Ishikawa (cell line): ENCODE results near the gene OR2L8.

Experiments
- CEBPB ChIP-seq: IDR thresholded peaks from 2 replicates; pipeline ENCODE4 v1.6.1; 2012
- CREB1 ChIP-seq: IDR thresholded peaks from 2 replicates; pipeline ENCODE4 v1.6.1; 2012; ENCODE audit warnings: low read depth
- EGR1 ChIP-seq: IDR thresholded peaks from 2 replicates; pipeline ENCODE4 v1.6.1; 2012
- EP300 ChIP-seq: IDR thresholded peaks from 2 replicates; pipeline ENCODE4 v1.6.1; 2012; ENCODE audit warnings: borderline replicate concordance
- FOXM1 ChIP-seq: IDR thresholded peaks from 2 replicates; pipeline ENCODE4 v1.6.1; 2012; ENCODE audit warnings: low read depth, borderline replicate concordance
- NFIC ChIP-seq: IDR thresholded peaks from 2 replicates; pipeline ENCODE4 v1.6.1; 2012
- RAD21 ChIP-seq: IDR thresholded peaks from 2 replicates; pipeline ENCODE4 v1.6.1; 2012; ENCODE audit warnings: low read depth
- TAF1 ChIP-seq: IDR thresholded peaks from 2 replicates; pipeline ENCODE4 v1.6.1; 2012; ENCODE audit warnings: low read depth, mild to moderate bottlenecking
- TCF12 ChIP-seq: IDR thresholded peaks from 2 replicates; pipeline ENCODE4 v1.6.1; 2012; ENCODE audit warnings: low read depth
- TEAD4 ChIP-seq: IDR thresholded peaks from 2 replicates; pipeline ENCODE4 v1.6.1; 2012
- YY1 ChIP-seq: IDR thresholded peaks from 2 replicates; pipeline ENCODE4 v1.6.1; 2012; ENCODE audit warnings: low read depth
- ZBTB7A ChIP-seq: IDR thresholded peaks from 2 replicates; pipeline ENCODE4 v1.6.1; 2012; ENCODE audit warnings: low read depth
- TF ChIP-seq, protein P1 (sequence below): IDR thresholded peaks from 2 replicates; pipeline ENCODE4 v1.6.1; 2012
- TF ChIP-seq, protein P2 (sequence below): IDR thresholded peaks from 2 replicates; pipeline ENCODE4 v1.6.1; 2012
- TF ChIP-seq, protein P3 (sequence below): IDR thresholded peaks from 2 replicates; pipeline ENCODE4 v1.6.1; 2012; ENCODE audit warnings: low read depth, mild to moderate bottlenecking

OR2L8 gene

DNA sequence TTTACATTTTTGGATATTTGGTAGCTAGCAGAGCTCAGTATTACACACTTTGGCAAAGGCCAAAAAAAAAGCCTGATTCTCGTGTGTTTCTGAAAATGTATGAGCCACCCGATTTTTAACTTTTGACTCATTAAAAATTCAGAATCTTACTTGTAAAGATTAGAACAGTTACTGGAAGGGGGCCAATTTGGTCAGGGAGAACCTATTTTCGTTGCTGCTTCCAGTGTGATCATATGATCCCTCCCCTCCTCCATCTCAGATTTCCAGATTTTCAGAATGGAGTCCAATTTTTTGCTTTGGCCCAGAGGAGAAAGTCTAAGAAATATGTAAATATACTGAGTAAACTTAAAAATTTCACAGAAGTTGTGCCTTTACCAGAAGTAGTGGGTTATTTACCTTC lies 13.1 kb downstream of the OR2L8 start:
- TF ChIP-seq FOXM1 (no peak), CREB1 (no peak), ZBTB7A (no peak), NFIC (no peak), CEBPB (no peak), RAD21 (no peak), TEAD4 (no peak), EGR1 (no peak), TCF12 (no peak)
- TF ChIP-seq, protein P1, sequence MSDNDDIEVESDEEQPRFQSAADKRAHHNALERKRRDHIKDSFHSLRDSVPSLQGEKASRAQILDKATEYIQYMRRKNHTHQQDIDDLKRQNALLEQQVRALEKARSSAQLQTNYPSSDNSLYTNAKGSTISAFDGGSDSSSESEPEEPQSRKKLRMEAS: no peak
- TF ChIP-seq, protein P2, sequence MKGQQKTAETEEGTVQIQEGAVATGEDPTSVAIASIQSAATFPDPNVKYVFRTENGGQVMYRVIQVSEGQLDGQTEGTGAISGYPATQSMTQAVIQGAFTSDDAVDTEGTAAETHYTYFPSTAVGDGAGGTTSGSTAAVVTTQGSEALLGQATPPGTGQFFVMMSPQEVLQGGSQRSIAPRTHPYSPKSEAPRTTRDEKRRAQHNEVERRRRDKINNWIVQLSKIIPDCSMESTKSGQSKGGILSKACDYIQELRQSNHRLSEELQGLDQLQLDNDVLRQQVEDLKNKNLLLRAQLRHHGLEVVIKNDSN: no peak
- TF ChIP-seq, protein P3, sequence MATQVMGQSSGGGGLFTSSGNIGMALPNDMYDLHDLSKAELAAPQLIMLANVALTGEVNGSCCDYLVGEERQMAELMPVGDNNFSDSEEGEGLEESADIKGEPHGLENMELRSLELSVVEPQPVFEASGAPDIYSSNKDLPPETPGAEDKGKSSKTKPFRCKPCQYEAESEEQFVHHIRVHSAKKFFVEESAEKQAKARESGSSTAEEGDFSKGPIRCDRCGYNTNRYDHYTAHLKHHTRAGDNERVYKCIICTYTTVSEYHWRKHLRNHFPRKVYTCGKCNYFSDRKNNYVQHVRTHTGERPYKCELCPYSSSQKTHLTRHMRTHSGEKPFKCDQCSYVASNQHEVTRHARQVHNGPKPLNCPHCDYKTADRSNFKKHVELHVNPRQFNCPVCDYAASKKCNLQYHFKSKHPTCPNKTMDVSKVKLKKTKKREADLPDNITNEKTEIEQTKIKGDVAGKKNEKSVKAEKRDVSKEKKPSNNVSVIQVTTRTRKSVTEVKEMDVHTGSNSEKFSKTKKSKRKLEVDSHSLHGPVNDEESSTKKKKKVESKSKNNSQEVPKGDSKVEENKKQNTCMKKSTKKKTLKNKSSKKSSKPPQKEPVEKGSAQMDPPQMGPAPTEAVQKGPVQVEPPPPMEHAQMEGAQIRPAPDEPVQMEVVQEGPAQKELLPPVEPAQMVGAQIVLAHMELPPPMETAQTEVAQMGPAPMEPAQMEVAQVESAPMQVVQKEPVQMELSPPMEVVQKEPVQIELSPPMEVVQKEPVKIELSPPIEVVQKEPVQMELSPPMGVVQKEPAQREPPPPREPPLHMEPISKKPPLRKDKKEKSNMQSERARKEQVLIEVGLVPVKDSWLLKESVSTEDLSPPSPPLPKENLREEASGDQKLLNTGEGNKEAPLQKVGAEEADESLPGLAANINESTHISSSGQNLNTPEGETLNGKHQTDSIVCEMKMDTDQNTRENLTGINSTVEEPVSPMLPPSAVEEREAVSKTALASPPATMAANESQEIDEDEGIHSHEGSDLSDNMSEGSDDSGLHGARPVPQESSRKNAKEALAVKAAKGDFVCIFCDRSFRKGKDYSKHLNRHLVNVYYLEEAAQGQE: no peak

DNA sequence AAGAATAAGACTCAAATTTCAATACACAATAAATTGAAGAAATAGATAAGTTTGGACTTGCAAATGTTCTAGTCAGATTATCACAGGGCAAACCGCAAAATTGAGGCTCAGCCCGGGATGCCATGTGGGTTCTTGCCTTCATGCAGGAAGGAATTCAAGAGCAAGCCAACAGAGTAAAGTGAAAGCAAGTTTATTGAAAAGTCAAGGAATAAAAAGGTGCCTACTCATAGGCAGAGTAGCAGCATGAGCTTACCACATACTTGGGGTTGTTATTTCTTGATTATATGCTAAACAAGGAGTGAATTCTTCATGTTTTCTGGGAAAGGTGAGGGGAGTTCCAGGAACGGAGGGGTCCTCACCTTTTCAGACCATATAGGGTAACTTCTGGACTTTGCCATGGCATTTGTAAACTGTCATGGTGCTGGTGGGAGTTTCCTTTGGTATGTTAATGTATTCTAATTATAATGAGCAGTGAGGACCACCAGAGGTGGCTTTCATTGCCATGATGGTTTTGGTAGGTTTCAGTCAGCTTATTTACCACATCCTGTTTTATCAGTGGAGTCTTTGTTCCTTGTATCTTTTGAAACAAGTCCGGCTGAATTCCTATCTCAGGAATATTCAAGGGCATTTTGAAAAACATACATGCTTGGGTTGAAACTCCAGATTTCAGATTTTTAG lies 14.4 kb downstream of the OR2L8 start:
- TF ChIP-seq TAF1 (no peak), RAD21 (no peak), TCF12 (no peak), EP300 (no peak), NFIC (no peak), EGR1 (no peak), TEAD4 (no peak), YY1 (no peak), FOXM1 (no peak), CEBPB (no peak), CREB1 (no peak), ZBTB7A (no peak)
- TF ChIP-seq, protein P2: no peak
- TF ChIP-seq, protein P1: no peak
- TF ChIP-seq, protein P3: no peak

DNA sequence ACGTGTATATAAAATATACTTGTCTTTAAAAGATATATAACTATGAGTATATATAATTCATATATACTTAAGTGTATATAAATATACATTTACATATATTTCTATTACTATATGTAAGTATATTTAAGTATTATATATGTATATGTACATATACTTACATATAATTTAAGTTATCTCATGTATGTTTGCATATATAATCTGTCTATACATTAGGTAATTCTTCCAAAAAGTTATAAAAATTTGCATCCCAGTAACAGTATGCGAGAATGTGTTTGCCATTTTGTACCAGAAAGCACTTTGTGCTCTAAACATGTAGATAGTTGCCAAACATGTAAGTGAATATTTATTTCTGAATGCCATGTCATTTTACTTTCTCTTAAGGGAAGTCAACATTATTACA lies 16.3 kb downstream of the OR2L8 start, which contains the start of gene OR2AK2:
Gene OR2AK2 (plus strand): TSS at position 301 of the 400 bp plus-strand sequence. CDS start 144 bp downstream, outside the sequence.
- TF ChIP-seq, protein P2: no peak
- TF ChIP-seq CREB1 (no peak), ZBTB7A (no peak), FOXM1 (no peak), EP300 (no peak), EGR1 (no peak), CEBPB (no peak), NFIC (no peak), TAF1 (no peak), RAD21 (no peak), YY1 (no peak), TCF12 (no peak)
- TF ChIP-seq, protein P1: no peak
- TF ChIP-seq, protein P3: no peak
